Omental fat pad (tissue), 4 donors: ENCODE measurements around the gene WDR27. TPM values are rescaled to one million over a fixed set of nuclear protein-coding genes. Genes with fewer than 3 reads are reported as not detected.

Experiments used
- ATAC-seq: fragments of 150-250 bp; one replicate; pipeline ENCODE4 v1.9.1; 2016; ENCODE audit warnings: mild to moderate bottlenecking, moderate library complexity; ENCODE audit not compliant: low FRiP score
- DNase-seq: peaks from one replicate; pipeline ENCODE4 v3.0.0-alpha.2; 2019; ENCODE audit warnings: low spot score
- total RNA-seq, 4 donors: library from RNA; depleted of rRNA; stranded (reverse); fragments of >200 nt; gene quantifications; one replicate each; pipeline ENCODE4 v1.1.0, GENCODE V29; 2016
- TF ChIP-seq, protein P1 (sequence below), 3 donors: fragments of 450-650 bp; IDR thresholded peaks; one replicate each; pipeline ENCODE4 v1.5.1; 2016 to 2017; ENCODE audit warnings: antibody characterized with exemption in 3 of 3, mild to moderate bottlenecking in 3 of 3, moderate library complexity in 2 of 3

Gene WDR27
- total RNA-seq, 4 donors from 2014 or later = 18.9 to 35.9 (median 21.7) TPM

DNA sequence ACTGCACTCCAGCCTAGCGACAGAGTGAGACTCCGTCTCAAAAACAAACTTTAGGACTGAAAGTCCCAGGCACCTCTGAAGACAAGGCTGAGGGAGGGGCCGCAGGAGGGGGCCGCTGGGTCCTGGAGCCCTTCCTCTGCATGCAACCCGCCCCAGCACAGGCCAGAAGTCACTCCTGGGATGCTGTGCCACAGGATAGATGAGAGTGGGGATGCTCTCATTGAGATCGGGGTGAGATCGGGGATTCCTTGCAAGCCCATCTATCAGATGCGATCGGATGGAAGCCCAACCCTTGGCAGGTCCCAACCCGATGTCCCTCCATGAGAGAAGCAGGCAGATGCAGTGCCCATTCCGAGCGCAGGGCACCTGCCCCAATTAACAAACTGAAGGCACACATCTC is 66.5 kb downstream of the WDR27 start:
- TF ChIP-seq, protein P1, sequence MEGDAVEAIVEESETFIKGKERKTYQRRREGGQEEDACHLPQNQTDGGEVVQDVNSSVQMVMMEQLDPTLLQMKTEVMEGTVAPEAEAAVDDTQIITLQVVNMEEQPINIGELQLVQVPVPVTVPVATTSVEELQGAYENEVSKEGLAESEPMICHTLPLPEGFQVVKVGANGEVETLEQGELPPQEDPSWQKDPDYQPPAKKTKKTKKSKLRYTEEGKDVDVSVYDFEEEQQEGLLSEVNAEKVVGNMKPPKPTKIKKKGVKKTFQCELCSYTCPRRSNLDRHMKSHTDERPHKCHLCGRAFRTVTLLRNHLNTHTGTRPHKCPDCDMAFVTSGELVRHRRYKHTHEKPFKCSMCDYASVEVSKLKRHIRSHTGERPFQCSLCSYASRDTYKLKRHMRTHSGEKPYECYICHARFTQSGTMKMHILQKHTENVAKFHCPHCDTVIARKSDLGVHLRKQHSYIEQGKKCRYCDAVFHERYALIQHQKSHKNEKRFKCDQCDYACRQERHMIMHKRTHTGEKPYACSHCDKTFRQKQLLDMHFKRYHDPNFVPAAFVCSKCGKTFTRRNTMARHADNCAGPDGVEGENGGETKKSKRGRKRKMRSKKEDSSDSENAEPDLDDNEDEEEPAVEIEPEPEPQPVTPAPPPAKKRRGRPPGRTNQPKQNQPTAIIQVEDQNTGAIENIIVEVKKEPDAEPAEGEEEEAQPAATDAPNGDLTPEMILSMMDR (IDR thresholded peaks at IDR 0.05) = no peak
- DNase-seq (no peak), ATAC-seq (no peak)

DNA sequence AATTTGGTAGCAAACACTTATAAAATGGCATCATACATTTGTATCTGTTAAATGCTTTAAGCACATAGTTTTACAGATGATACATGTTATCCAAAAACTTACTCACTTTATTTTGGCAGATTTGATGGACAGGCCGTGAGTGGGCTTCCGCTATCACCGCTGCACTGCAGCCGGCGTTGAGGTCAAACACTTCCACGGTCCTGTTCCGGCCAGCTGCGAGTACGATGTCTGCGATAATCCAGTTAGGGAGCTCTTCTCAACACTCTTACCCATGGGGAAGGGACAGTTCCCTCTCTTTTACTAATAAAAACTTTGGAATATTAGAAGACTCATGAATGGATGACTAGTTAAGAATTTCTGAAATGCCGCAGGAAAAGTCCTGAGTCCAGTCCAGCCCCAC is 69.0 kb downstream of the WDR27 start:
- TF ChIP-seq, protein P1 (IDR thresholded peaks at IDR 0.05) = no peak
- ATAC-seq (no peak), DNase-seq (no peak)

DNA sequence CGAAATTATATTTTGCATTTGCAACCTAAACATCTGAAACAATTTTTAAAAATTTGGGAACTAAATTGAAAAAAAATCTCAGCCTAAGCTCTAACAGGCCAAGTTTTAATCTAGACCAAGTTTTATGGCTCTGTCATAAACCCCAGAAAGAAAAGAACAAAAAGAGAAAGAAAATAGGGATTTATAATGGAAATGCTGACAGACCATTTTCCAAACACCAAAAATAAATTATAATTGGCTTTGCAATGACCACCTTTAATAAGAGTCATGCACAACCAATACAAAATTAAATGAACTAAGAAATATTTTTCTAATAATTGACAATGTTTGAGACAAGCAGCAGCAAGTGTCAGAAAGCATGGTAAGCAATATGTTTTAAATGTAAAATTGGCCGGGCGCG is 72.6 kb downstream of the WDR27 start:
- DNase-seq (no peak), ATAC-seq (no peak)
- TF ChIP-seq, protein P1 (IDR thresholded peaks at IDR 0.05) = no peak

DNA sequence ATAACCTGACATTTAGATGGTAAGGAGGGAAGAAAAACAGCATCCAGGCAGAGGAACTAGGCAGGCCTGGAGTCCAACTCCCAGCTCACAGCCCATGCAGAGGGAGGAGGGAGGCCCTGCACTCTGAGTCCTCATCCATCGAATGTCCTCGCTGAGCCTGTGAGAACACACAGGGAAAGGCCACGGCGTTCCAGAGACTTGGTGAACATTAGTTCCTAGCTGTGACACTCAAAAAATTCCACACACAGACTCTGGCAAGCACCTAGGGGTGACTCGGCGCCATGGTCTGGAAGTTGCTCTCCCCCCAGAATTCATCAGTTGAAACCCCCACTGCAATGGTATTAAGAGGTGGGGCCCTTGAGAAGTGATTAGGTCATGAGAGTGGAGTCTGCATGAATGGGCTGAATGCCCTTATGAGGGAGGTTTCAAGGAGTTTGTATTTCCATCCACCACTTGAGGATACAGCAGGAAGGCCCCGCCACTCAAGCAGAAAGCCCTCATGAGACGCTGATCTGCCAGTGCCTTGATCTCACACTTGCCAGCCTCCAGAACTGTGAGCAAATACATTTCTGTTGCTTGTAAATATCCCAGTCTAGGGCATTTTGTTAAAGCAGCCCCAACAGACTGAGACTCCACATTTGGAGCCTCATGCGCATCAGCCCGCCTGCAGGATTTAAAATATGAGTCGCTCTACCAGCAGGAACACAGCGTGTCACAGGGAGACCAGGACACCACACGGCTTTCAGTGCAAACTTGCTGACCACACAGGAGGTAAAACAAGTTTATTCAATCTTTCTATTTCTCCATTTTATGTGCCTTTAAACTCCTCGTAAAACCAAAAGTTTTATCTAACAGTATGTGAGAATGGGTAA is 73.9 kb downstream of the WDR27 start:
- DNase-seq (no peak), ATAC-seq (no peak)
- TF ChIP-seq, protein P1 (IDR thresholded peaks at IDR 0.05) = no peak

DNA sequence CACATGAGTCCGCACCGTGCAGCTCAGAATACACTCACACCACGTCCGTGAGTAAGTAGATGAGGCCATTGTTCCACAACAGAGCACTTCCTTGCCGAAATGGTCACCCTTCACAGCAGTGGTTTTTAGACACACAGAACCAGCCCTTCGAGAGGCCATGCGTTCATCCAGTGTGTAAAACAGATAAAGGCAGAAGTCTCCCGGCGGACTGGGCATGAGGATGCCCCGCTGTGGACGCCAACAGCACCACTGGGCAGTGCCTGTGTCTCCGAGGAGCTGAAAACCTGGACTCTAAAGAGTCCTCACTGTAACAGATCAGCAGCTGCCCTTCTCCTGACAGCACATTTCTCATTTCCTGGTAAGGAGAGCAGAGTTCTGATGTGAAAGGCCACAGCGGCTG is 75.2 kb downstream of the WDR27 start:
- ATAC-seq (no peak), DNase-seq (no peak)
- TF ChIP-seq, protein P1 (IDR thresholded peaks at IDR 0.05) = no peak

DNA sequence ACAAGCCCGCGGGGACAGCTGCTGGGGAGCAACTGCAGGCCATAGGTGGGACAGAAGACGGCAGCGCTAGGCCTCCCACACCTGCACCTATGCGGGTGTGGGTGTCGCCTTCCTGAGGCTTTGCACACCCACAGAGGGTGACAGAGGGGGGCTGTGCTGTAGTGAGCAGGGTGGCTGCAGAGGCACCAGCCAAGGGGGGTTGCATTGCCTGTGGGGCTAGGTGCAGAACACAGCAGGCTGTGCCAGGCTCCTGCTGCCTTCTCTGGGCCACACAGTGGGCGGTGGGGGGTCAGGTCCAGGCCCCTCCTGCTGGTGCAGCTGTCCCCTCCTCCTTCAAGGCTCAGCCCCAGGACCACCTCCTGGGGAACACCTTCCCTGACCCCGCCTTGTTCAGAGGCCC is 75.7 kb downstream of the WDR27 start:
- no peak for DNase-seq
- TF ChIP-seq, protein P1 (IDR thresholded peaks at IDR 0.05) = no peak
- no peak for ATAC-seq

DNA sequence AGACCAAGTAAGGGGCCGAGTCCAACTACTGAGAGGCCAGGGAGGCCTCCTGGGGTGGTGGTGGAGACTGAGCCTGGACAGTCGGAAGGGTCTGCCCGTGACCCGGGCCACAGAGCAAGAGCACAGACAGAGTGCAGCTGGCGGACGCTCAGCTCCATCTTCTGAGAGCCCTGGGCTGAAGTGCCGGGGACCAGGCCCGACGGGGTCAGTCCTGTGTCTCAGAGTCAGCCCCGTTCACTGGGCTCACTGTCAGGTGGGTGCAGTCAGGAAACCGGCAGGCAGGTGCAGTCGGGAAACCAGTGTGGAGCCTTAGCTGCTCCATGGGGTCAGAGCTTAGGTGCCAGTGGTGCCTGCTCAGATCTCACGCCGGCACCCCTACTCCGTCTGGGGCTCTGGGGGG is 76.5 kb downstream of the WDR27 start:
- TF ChIP-seq, protein P1 (IDR thresholded peaks at IDR 0.05) = no peak
- ATAC-seq = no peak

More for the DNA sequence above, 76.5 kb downstream of the WDR27 start:
- DNase-seq = no peak
